ENCODE data around the gene RBBP4.

- TF ChIP-seq POLR2A (IDR thresholded peaks at IDR 0.05) (no peak), CTCF (IDR thresholded peaks at IDR 0.05) (no peak), POLR2AphosphoS5 (IDR thresholded peaks at IDR 0.05; ENCODE audit: insufficient read depth in 1 of 2, low read depth in 1 of 2) (no peak)
These were observed 74.6 kb downstream of the RBBP4 start for GRCh38 chr1:32725615-32725982.
